GM19452 (cell line): ENCODE measurements around the gene ATP8A1.

Source experiments
- ATAC-seq: cut with Tn5 transposase; IDR thresholded peaks from one replicate; pipeline ENCODE4 v1.9.1; 2021; ENCODE audit not compliant: unreplicated experiment

The ATP8A1 gene

DNA sequence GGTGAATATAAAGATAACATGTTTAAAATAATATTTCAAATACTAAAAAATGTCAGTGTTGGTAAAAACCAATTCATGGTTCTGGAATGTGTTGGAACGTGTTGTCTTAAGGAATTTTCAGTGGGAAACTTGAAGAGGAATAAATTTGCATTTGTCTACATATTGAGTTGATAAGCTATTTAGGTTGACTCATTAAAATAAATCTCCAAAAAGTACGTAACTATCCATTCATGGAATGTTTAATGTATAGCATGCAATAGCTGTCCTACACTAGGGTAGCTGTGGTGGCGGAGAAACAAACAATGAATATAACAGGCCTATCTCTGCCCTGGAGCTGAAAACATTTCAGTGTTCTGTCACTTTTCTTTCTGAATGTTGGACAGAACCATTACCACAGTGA lies 239.4 kb downstream of the ATP8A1 start:
- no peak for ATAC-seq

DNA sequence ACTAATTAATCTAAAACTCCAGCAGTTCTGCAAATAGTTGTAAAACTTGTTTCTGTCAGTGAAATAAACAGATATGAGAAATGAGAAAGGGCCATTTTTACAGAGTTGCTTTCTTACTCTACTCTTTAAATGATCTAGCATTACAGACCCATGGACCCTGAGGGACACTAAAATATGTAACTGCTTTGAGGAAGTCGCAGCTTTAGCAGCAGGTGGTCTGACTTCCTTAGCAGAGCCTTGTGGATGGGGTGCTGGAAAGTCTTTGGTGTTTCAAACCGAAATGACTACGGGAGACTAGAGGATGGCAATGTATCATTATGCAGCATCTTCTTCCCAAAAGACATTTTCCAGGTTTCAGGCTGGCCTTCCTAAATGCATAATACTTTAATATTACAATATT lies 240.9 kb downstream of the ATP8A1 start:
- no peak for ATAC-seq

DNA sequence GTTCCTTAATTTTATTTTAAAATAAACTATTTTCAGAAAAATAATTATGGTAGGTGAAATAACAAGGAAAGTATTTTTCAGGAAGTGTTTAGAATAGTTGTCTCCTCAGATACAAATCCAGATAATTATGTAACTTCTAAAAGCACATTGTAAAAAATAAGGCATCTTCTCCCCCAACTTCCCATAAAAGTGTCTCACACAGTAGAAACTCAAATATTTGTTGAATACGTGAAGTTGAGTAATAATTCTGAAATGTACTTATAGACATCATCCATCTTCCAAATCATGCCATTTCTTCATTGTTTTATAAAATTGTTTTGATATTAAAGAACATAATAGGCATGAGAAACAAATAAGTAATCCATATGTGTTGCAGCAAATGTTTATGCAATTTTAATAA lies 241.6 kb downstream of the ATP8A1 start:
- no peak for ATAC-seq

DNA sequence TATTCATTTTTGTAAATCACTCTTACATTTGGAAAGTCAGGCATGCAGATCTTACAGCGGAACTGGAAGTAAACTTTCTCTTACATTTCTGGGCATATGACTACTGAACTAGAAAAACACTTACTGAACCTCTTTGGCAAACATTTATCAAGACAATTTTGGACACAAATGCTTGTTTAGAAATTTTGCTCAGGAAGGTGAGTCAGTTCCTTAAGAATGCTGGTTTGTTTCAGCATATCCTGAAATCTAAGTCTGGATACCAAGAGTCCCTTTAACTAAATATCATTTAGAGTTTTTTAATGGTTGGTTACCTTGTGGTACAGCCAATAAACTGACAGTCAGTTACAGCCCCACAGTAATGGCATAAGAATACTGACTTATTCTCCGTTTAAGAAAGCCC lies 244.7 kb downstream of the ATP8A1 start:
- ATAC-seq = no peak

DNA sequence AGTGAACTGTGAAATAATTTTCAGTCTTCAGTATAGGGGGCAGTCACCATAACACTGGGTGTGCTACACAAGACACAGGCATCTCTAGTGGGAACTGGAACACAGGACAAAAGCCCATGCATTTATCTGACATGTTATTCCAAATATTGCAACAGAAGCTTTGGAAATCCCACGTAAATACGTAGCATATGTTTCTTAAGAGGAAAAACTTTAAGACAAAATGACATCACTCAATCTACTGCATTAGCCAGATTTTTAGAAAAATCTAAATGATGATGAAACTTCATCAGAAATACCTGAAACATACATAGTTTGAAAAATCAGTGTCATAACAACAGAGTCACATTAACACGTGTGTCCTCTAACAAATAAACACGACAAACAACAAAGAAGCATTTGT lies 245.1 kb downstream of the ATP8A1 start:
- no peak for ATAC-seq

DNA sequence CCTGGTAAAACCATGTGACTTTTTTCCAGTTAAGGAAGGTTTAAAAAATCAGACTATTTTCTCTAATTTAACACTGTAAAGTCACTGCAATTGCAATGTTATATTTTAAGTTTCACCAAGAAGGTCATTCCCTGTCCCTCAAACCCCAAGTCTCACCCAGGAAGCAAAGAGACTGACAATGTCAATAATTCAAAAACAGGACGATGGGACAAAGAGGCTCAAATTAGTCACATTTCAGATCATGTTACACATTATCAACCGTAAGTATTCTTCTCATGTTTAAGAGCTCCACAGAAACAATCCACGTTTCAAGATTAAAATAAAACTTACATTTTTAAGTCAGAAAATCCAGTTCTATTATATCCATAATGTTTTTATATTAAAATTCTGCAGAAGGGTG lies 246.5 kb downstream of the ATP8A1 start:
- no peak for ATAC-seq

DNA sequence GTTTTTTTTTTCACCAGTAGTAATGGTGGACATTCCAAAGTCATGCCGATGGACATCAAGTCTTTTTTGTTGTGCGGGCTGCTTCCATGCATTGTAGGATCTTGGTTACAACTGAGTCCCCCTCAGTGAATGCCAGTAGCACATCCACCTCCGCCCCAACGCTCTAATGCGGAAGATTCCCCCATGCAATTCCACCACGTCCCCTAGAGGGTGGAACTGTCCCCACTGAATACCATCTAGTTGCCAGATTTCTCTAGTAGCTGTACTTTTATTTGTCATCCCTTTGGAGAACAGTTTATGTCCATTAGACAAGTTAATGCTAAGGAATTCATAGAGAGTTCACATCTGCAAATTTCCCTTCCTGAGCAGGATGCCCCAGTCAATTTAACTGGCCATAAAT lies 252.9 kb downstream of the ATP8A1 start:
- no peak for ATAC-seq

DNA sequence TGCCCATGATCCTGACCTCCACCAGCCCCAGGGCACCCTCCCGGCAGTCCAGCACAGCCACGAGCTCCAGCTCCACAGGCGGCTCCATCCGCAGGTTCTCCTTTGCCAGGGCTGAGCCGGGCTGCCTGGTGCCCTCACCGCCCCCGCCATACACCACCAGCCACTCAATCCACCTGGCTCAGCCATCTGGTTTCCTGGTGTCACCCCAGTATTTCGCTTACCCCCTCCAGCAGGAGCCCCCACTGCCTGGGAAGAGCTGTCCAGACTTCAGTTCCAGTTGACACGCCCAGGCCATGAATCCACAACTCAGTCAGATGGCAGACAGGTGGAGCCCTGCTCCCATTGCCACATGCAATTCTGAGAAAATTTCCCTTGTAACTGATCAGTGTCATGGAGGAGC lies 255.7 kb downstream of the ATP8A1 start:
- no peak for ATAC-seq

DNA sequence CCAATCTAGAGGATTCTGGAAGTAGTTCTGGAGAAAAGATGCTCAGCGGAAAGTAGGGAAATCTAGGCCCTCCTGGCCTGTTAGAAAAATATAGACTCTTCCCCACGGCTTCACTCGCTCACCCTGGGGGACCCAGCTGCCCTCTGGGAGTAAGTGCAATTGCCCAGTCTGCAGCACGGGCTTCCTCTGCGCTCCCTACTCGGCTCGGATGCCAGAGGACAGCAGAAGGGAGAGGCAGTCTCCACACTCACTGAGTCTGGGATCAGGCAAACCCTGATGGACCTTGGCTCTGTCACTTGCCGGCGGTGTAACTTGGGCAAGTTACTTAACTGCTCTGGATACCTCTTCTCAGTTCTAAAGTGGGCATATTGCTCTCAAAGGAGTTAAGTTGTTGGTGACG lies 257.5 kb downstream of the ATP8A1 start:
- no peak for ATAC-seq

DNA sequence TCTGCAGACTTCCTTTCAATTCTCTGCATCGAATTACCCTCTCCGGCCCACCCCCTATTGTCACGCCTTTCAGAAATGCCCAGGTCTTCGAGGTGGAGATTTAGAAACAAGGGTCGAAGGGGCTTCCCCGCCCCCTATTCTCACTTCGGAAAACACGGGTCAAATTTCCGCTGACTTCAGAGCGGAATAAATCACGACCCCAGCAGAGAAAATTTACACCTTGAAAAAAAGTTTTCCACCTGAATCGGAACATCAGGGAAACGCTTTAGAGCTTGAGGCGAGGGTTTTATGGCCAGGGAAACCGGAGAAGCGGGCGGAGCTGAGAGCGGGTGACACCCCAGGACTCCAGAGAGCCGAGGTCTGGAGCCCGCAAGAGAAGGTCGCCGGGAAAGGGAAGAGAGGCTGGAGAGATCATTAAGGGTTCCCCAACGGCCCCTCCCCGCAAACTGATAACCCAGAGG lies 258.0 kb downstream of the ATP8A1 start:
- ATAC-seq = no peak

DNA sequence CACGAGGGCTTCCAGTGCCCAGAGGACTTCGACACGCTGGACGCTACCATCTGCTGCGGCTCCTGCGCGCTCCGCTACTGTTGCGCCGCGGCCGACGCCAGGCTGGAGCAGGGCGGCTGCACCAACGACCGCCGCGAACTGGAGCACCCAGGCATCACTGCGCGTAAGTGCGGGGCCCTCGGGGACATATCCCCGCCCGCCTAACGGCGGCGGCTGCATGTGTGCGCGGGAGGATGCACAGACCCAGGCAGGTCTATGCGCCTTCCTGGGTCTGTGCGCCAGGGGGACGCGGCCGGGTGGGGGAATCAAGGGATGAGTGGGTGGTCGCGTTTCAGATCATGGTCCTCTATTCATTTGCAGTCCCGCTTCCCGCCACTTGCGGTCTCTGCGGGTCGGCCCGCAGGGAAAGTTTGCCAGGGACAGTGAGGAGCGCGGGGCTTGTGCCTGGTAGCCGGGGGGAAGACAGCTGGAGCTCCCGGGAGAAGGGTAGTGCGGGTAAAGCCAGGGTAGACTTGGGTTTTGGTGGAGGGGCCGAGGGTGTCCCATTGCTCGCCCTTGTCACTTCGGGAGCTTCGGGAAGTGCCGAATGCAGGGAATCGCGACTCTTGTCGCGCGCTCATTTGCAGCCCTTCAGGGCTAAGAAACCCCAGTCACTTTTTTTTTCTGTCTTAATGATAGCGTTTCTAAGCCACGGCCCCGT lies 258.6 kb downstream of the ATP8A1 start:
- ATAC-seq = peak; percentile 23

DNA sequence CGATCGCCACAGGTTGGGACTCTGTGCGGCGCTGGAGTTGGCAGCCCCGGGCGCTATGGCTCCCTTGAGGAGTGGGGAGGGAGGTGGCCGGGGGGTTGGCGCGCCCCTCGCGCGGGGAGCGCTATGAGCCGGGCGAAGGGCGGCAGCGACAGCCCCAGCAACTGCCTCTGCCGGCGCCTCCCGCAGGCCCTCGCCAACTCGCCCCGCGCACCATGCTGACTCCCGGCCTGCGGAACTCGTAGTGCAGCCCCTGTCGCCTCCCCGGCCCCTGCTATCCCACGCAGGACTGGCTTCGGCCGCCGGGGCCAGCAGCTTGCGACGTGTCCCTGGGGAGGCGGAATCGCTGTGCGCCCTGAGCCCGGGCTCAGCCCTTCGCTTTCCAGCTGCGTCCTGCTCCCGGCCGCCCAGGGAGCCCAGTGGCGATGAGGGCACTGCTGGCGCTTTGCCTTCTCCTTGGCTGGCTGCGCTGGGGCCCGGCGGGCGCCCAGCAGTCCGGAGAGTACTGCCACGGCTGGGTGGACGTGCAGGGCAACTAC lies 259.2 kb downstream of the ATP8A1 start:
- ATAC-seq = peak; percentile 36

DNA sequence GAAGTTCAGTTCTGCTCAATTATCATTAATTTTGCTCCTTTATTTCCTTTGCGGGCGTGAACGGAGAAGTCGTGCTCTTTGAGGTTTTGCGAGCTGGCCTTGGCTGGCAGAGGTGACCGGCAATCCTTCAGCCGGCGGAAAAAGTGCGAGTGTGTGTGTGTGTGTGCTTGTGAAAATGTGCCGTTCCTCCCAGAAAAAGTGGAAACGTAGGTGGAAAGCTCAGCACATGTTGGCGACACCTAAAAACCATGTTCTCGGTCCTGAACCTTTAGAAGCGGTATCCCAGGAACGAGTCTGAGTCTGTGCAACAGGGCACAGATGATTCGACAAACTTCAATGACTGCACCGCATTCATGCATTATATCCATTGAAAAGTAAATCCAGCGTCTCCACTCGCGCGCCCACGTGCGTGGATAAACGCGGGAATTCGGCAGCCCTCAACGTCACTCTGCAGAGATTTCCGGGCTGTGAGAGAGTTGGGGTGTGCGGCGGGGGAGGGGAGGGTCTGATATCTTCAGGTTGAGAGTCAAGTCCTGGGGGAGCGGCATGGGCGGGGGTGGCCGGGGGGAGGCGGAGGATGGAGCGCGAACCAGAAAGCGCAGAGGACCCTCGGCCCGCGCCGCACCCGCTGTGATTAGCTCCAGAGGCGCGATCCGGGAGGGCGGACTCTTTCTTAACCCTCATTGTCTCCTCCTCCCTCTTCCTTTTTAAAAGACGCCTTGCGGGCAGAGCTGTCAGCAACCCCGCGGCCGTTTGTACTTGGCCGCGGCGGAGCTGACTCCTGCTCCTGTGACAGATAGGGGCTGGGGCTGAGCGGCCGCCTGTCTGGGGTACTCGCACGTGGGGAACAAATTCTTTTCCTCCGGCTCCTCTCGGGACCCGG lies 259.9 kb downstream of the ATP8A1 start, which contains the start of gene SHISA3:
SHISA3 (plus strand) TSS at position 737 of the 883 bp plus-strand sequence. CDS start 569 bp downstream, outside the sequence.
- ATAC-seq = peak; percentile 50

DNA sequence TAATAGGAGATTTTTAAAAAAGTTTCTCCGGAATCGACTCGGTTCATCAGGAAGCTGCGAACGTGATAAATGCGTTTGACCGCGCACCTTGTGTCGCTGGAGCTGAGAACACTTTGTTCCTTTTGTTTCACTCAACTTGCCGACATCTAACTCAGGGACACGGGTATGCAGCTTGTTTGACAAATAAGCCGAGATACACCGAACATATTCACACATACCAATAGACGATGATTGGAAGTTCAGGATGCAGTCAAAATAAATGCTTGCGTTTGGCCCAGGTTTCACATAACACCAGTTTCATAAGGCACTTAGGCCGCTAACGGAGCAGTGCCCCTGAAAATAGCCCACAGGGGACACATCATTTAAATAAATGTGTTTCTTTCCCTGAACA lies 260.5 kb downstream of the ATP8A1 start:
- no peak for ATAC-seq

DNA sequence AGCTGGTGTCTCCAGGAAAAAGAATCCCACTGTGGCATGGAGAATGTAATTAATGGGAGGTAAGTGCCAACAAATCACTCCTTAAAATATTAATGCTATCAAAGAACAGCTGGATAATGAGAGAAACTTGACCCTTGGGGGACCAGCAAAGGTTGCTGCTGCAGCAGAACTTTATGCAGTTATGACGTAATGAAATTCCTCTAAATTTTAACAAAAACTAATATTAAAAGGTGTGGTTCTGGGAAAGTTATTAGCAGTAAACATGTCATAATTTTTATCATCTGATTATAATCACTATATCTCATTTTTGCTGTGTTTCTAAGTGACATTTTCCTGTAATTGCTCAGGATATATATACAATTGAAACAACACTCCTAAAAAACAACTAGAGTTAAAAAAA lies 261.3 kb downstream of the ATP8A1 start:
- no peak for ATAC-seq

DNA sequence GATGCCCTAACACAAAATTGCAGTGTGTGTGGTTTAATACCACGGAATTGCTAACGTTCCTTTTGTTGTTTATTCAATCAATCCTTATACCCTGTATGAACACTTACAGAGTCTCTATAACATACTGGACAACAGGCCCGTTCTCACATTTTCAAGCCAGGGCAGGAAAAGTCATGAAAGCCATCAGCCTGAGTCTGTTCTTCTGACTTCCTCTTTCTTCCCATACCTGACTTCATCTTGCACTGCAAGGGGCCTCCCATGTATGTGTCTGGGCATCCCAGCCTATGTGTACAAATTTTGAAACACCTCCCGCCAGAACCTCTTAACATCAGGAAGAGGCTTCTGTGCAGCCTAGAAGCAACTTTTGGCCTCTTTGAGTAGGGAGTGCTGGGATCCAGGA lies 264.5 kb downstream of the ATP8A1 start:
- no peak for ATAC-seq

DNA sequence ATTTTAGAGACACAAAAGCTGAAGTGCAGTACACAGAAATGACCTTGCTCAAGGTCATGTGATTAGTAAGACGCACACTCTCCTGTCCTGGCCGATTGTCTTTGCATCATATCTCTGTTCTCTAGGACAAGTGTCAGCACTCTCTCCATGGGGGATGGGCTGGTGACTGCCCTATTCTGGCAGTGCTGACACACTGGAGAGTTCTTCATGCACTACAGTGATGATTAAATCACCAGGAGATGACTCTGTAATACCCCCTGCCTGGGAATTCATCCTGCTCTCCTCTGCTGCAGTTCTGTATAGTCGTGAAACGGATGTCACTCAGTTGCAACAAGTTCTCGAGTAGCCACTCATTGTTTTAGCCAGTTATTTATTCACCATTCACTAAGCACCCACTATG lies 264.9 kb downstream of the ATP8A1 start:
- no peak for ATAC-seq

DNA sequence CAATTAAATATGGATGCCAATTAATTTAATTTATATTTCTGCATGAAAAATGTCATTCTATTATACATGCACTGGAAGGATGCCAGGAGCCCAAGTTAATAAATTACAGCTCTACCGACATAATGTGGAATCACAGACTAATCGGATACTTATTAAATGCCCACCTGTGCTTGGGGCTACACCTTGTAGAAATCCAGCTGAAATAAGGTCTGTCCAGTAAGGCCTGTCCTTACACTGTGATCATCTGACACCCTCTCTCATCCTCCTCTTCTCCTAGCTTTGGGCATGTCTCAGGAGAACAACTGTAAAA lies 265.6 kb downstream of the ATP8A1 start:
- no peak for ATAC-seq

DNA sequence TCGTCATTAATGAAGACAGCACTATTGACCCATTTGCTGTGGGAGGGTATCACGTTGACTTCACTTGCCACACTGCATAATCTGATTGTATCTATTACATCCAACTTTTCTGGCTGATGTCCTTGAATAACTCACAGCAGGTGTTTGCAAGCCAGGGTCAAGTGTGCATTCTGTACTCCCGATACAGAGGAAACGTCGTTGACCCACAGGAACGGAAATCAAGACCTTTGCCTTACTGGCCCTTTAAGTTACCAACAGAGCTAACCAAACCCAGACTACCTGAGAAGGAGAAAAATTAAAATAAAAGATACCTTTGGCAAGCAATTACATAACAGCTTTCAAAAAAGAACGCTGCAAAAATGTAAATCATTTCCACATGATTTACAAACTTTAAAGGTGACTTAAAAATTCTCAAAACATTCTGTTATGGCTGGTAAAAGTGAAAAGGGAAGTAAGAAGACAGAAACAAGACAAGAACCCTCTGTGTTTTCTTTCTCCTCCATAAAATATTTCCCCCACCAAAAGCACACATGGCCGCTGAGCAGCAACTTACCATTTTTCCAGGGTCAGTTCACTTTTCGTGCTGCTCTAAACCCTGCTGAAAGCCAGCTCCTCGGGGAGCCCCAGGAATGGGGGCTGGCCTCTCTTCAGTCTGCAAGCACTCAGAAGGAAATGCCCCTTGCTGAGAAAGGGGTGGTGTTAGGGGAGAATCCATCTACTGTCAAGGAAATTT lies 266.1 kb downstream of the ATP8A1 start:
- ATAC-seq = no peak

DNA sequence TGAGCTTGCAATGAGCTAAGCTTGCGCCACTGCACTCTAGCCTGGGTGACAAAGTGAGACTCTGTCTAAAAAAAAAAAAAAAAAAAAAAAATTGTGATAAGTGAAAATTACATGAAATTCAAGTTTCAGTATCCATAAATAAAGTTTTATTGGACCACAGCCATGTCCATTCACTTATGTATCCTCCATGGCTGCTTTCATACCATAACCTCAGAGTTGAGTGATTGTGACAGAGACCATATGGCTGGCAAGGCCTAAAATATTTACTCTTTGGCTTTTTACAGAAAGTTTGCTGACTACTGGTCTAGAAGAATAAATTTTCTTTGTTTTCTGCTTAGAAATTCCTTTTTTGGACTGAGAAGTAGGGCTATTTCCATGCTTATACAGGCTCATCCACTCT lies 271.4 kb downstream of the ATP8A1 start:
- ATAC-seq = no peak

DNA sequence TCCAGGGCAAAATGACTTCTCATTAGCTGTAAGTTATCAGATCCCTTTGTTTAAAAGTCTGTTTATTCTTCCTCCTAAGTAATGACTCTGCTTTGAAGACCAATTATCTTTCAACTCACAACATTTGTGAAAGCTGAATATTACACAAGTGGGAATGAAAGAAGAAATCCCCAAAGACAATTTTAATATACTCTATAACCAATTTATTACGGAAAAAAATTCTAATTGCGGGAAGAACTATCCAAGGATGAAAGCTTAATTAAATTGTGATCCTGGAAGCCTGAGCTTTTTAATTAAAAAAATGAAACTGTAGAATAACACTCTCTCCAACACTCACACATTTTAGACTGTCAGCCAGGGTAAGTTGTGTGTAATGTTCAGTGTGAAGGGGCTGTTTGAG lies 275.2 kb downstream of the ATP8A1 start:
- no peak for ATAC-seq

DNA sequence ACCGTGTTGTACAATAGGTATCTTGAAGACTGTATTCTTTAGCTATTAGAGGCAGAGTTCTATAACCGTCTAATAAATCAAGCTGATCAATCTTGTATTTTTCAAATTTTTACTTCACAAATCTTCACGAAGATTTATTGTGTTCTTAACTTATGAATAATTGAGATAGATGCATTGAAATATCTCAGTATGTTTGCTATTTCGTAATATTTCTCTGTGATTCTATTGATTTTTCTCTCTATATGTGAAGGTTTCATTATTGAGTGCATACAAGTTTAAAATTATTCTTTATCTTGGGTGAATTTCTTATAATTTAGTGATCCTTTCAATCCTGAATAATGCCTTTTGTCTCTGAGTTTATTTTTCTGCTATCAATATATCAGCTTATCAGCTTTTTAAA lies 279.4 kb downstream of the ATP8A1 start:
- no peak for ATAC-seq
